SKM-1 (cell line): Measurements from ENCODE around the gene SPIN2B.

ENCODE experiments used
- DNase-seq: peaks from one replicate; lab custom pipeline; 2025; ENCODE audit not compliant: unreplicated experiment; lab: John Stamatoyannopoulos, UW

SPIN2B gene

DNA sequence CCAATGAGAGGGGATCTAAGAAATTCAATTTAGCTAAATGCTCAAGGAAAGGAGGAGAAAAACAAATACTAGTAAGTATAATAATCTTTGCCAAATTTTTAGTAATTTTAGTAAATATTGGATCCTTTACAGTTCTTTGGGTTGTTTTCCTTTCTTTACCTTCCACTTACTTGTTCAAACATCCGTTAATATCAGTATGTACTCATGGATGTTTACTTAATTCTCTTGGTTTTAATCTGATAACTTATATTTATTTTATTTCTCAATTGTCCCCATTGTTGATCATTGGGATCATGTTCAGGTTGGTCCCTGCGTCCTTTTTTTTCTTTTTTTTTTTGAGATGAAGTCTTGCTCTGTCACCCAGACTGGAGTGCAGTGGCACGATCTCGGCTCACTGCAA lies 46.9 kb downstream of the SPIN2B start:
- no peak for DNase-seq

DNA sequence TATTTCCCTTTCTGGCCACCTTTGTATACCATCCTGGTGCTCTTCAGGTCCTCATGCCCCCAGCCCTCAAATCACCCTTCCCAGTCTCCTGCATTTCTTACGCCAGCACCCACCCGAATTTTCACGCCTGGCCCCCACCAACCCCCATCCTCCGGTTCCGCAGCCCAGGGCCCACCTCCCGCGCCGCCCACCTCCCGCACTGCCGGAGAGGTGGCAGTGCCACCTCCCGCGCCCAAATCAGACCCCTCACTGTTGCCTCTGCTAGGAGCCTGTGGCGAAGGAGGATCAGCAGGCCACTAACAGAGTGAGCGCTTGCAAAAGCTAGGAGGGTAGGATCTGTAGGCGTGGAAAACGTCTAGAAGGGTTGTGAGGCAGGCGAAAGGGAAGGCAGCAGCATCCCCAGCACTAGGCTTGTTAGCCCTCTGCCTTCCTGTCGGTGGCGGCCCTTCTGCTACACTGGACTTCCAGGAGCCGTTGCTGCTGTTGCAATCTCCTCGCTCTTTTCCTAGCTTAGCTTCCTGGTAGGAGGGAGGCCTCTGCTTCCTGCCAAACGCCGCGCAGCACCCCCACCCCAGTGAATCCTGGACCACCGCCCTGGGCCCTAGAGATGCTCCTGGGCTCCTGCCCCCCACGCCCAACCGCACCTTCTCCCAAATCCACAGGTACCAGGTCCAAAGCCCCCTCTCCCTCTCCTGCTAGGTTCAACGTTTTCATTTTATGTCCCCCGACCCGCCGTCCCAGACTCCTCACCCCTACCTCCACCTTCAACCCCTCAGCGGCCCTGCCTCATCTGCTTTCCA lies 51.0 kb downstream of the SPIN2B start:
- DNase-seq: no peak
